Dedifferentiated amniotic fluid mesenchymal stem cell (primary cell): Measurements from ENCODE around the gene AP3M1.
A peak's percentile ranks its signal among the peaks of the same experiment; 100 is the strongest.
"Not testable (repeated sequence)": the region's sequence is repeated elsewhere in the genome, so short reads cannot be mapped to it uniquely, and the experiment has no call there.

ENCODE experiments used
- DNase-seq: peaks from one replicate; pipeline ENCODE4 v3.0.0-alpha.2; 2016; ENCODE audit errors: extremely low spot score

AP3M1 gene

DNA sequence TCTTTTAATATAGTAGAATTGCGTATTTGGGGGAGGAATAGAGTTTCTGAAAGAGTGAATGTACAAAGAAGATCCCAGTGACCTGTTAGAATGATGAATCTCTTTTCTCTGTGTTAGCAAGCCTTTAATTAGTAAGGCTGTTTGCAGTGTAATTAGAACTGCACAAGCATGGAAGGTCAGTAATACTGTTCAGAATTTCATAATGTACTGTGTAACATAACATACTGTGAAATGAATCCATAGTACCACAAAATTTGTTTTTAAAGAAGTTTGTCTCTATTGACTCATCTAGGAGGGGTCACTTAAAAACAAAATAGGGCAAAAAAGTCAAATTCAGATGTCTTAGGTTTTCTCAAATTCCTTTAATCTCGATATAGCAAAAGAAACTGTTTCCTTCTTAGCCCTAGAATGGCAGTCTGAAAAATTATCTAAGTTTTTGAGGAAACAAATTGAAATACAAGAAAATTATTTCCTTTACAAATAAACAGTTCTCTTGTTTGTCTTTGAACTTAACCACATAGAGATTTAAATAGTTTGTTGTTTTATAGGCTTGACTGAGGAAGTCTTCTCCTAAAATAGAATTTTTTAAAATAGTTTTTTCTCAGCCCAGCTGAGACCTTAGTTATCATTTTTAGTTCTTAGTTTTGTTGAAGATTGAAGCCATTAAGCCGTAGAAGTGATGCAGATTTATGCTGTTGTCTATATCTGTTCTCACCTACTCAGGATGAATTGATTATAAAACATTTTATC is 12.9 kb upstream of the AP3M1 start:
- no peak for DNase-seq

DNA sequence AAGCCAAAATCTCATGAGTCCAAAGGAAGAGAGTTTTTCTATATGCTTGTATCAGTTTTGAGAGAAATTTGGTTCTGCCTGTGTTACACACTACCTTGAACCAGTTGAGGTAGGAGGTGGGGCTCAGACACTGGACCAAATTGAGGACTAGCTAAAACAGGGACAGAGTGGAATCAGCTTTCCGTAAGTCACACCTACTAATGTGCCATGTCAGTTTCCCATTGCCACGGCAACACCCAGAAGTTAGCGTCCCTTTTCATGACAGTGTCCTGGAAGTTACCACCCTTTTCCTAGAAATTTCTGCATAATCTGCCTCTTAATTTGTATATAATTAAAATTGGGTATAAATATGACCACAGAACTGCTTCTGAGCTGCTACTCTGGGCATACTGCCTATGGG is 9.4 kb upstream of the AP3M1 start:
- DNase-seq: no peak

DNA sequence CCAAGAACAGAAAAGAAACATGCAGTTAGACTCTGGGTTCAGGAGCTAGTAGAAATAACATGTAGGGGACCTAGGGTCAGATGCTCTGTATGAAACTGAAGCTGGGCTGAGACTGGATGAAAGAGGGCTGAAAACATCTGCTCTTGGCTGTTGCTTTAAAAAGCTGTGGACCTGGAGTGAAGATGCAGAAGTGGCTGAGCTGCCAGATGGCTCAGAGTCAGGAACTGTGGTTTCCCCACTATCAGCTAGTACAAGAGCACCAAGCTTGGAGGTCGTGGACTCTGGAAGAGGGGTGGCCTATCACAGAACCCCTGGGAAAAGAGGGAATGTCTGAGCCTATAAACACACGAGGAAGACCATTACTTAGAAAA is 6.3 kb upstream of the AP3M1 start:
- no peak for DNase-seq

DNA sequence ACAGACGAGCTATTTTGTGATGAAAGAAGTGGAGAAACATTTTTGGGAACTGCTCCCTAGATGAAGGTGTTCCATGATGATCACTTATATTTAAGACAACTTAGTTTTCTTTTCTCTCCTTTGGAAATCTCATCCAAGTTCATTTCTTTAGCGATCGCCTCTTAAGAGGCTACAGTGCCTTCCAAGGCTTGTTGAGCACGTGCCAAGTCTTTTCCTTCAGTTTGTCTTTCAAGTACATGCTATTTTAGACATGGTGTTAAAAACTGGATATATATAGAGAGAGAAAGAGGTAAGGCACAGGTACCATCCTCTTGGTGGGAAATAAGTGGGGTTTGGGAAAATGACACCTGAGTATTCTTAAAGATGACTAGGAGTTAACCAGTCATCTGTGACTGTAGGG is 3.0 kb upstream of the AP3M1 start:
- DNase-seq: no peak

DNA sequence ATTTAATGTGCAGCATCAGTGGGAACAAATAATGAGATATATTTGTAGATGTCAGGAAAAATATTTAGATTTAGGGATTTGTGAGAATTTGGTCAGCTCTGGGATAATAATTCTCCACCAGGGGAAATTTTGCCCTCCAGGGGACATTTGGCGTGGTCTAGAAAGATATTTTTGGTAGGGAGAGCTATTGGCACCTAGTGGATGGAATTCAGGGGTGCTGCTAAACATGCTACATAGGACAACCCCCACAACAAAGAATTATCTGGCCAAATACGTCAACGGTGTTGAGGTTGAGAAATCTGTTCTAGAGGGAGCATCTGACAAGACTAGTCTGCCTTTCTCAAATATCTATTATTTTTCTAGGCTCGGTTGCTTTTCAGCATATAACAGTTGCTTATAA is 2.5 kb upstream of the AP3M1 start:
- no peak for DNase-seq

DNA sequence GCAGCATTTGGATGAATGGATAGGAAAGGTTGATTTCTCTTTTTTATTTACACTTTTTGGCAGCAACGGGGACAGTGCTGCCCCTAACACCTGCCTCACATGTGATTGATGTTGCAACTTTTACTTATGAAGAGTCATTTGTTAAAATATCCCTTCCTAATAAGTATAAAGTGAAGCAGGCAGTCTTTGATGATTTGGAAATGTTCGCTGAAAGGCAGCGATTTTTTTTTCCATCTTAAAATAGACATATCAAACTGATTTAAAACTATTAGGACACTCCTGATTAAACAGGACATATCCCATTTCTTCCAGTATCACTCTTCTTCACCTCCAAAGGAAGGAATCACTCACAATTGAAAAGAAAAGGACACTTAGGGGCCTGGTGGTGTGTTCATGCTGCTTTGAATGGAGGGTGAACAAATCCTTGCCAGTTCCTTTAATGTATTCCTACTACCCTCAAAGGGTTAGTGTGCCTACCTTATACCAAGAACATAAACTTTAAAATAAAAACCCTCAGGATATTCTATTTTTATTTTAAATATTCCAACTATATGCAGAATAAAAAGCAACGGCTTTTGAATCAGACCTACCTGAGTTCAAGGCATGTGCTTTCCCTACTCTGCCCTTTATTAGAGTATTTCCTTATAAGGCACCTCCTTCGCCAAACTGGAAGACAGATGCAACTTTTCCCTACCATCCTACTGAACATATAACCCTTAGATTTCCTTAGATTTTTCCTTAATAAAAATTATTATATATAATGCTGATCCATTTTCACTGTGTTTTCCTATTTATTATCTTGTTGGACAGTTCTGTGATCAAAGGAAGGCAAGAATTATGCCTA is 1.5 kb upstream of the AP3M1 start:
- DNase-seq: no peak

DNA sequence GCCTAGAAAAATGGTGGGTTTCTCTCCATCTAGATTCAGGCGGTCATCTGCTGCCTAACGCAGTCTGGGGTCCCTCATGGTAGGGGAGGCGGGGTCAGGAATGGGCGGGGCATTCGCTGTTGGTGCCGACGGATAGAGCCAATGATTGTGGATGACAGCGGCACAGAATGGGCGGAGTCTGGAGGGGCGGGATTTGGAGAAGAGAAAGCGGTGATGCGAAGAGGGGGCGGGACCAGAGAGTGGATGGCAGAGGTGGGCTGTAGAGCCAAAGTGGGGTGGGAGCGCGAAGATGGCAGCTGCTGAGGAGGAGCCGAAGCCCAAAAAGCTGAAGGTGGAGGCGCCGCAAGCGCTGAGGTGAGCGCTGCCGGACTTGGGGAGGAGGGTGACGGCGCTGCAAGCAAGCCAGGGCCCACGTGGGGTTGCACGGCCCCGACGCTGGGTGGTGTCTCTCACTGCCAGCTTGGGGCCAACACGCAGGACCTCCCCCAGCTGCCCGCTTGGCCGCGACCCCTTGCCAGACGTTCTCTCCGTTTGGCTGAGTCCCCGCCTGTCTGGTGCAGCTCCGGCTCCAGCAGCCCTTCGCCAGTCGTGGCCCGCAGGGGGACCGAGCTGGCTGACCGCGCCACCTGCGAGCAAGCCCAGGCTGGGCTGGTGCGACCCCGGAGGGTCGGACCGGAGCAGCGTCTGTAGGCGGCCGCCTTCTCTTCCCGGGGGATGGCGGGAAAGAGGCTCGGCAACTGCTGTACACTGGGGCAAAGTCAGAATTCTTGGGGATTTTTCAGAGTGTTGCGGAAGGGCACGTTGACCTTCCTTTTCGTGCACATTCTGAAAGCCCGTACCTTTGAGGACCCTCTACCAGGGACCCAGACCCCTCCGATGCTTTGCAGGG is 606 bp upstream of the AP3M1 start, which contains the start of gene ADK:
Gene ADK, plus strand, starts transcription at position 232 of the 889 bp plus-strand sequence. Its CDS starts 58 bp downstream, at position 290.
- peak; percentile 98 for DNase-seq

DNA sequence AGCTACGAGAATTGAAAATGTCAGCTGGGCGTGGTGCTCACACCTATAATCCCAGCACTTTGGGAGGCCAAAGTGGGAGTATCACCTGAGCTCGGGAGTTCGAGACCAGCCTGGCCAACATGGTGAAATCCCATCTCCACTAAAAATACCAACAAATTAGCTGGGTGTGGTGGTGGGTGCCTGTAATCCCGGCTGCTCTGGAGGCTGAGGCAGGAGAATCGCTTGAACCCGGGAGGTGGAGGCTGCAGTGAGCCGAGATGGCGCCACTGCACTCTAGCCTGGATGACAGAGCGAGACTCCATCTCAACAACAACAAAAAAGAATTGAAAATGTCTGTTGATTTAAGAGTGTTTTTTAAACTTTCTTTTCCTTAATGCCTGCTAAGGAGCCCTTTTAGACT is 3.6 kb downstream of the AP3M1 start:
- not testable (repeated sequence) for DNase-seq

DNA sequence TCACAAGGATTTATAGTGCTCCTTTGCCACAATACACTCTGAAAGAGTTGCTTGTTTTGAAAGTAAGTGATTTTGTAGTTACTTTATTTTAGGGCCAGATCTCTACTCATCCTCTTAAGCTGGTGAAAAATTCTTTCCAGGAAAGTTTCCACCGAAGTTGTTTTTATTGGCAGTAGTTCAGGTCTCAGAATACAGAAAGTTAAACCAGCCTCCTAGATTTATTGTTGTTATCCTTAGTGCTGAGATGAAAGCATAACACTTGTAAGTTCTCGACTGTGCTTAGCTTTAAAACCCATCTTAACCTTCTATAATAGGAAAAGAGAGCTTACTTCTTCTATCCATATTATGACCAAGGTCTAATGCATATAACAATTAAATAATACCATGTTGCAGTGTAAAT is 5.5 kb downstream of the AP3M1 start:
- DNase-seq: peak; percentile 89

DNA sequence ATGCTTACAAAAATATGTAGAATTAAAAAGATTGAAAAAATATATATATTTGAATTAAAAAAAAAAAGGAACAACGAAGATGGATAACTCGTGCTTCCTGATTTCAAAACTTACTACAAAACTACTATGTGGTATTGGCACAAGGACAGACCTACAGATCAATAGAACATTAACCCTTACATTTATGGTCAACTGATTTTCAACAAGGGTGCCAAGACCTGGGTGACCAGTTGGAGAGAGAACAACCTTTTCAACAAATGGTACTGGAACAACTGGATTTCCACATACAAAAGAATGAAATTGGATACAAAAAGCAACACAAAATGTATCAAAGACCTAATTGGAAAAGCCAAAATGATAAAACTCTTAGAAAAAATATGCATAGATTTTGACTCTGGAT is 10.1 kb downstream of the AP3M1 start:
- DNase-seq: no peak

DNA sequence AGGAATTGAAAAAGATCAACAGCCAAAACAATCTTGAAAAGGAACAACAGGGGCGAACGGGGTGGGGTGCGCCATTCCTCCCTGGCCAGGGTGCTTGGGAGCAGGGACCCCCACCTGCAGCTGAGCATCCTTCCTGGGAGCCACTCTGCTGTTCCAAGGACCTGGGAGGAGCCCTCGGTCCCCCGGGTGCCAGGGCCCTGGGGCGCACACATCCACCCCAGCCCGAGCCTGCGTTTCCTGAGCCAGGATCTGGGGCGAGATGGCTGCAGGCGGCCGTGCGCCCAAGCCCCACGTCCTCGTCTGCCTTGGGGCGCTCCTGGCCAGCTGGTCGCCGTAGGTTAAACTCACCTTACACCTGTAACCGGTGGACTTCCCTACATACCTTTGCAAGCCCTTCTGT is 10.6 kb downstream of the AP3M1 start:
- no peak for DNase-seq

DNA sequence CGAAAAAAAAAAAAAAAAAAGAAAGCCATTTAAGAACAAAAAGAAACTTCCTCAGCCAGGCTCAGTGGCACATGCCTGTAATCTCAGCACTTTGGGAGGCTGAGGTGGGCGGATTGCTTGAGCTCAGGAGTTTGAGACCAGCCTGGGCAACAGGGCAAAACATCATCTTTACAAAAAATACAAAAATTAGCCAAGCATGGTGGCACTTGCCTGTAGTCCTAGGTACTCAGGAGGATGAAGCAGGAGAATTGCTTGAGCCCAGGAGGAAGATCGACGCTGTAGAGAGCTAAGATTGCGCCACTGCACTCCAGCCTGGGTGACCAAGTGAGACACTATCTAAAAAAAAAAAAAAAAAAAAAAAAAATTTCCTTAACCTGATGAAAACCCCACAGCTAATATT is 12.0 kb downstream of the AP3M1 start:
- not testable (repeated sequence) for DNase-seq

DNA sequence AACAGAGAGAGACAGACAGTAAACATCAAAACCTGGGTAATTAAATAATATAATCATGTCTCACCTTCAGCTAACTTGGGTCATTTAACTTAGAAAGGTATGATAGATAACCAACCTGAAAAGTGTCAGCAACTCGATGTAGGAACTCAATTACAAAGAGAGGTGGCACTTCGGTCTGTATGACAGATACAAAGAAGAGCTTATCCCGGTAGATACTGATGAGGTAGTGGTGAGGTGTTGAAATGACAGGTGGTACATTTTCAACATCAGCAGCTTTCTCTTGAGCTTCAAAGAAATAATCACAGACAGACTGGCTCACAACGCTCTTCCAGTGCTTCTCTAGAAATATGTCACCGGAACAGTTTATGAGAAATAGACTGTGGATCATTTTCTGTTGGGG is 12.6 kb downstream of the AP3M1 start:
- no peak for DNase-seq

DNA sequence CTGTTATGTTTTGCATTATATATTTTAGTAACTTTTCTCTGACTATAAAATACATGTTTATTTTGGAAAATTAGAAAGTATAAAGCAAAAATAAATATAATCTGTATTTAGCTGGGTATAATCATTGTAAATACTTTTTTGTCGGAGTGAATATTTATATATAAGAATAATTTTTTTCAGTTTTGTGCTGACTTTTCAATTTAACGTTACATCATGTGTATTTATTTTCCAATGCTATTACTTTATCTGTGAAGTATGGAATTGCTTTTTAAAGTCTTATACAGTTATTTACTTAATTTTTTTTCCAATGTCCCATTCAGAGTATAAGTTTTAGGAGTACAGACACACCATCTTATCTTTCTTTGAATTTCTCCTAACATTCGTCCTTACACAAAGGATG is 15.2 kb downstream of the AP3M1 start:
- DNase-seq: no peak

DNA sequence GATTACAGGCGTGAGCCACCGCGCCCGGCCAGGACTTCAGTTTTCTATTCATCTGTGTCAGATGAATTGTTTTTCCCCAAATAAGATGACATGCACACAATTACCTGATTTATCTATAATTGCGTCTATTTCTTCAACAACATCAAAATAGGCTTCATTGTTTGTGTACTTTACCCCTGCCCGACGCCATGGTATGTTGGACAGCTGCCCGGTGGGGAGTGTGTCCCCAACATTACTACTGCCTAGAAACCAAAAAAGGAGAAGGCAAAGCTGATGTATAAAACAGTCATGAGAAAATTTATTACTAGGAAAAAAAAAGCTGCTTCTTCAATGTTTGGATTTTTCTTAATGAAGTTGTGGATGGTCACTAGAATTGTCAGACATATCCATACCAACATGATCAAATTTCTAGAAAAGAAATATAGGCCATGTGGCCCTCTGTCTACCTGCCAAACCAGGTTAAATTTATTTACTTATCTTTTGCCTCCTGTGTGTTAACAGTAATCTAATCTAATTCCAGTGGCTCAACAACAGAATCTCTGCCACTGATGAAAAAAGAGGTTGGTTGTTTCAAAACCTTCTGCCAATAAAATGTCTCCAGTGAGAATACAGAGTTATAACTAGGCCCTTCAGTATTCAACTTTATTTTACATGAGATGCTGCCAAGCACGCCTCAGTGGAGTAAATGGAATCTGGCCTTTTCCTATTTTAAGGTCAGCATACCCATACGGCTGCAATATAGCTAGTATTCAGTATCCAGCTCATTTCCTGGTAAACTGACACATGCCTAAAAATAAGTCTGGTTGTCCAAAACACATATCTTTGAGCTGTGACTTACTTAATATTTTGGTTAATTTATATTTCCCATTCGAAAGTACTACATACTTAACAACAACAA is 16.5 kb downstream of the AP3M1 start:
- no peak for DNase-seq

DNA sequence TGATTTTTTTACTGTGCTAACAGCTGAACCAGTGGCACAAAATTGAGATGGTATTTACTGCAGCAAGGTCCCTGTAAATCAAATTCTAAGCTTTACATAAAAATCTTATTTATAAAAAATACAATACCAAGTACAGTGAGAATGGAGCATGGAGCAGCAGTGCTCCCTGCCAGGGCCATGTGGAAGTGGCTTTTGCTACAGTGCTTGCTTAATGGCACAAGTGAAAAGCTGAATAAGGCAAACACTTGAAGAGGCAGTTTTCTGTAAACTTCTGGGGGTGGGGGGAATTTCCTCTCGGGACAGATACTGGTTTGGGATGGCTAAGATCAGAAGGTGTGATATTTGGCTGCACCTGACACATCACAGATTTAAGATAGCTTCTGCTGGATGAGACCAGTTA is 27.5 kb downstream of the AP3M1 start:
- no peak for DNase-seq

DNA sequence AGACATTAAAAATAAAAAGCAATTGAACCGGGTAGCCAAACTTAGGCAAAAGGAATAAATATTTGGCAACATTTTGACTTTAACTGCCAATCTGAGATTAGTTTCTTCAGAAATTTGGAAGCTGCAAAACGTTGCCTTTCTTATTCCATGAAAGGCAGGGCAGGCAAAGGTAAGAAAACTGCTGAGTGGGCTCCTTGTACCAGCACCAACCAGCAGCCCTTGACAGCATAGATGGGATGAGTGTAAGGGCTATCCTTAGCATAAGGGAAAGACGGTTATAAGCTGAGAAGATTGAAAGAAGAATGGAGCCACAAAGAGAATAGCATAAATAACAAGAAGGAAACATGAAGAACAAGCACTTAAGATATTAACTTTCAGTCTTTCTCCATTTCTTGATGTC is 28.6 kb downstream of the AP3M1 start:
- no peak for DNase-seq

DNA sequence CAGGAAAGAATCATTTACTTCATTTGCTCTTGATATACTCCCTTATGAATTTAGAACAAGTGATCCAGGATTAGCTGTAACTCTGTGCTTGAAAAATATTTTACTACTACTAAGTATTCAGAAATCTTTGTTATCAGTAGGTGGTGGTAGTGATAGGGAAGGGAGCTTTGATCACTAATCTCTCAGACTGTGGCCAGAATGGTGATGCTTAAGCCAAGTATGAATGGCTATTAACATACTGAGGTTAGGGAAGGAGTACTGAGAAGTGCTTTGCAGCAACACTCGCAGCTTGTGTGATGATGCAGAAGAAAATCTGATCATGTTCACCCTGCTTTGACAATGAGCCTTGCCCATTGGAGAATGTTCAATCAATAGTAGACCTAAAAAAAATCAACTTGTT is 29.3 kb downstream of the AP3M1 start:
- no peak for DNase-seq

DNA sequence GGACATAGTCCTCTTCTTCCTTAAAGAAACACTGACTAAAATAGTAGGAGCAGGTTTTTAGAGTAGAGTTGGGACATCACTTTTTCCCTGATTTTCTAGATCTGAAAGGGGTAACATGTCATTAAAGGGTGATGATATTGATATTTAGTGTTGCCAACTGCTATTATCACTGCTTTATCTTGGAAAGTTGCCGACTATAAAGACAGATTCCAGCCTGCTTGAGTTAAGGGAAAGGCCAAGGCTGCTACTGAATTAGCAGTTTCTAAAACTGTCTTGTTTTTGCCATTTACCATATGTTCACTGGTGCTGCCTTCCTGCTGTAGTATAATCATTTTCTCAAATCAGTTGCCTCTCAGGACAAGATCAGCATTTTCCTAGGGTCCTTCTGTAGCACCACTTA is 29.7 kb downstream of the AP3M1 start:
- DNase-seq: no peak

DNA sequence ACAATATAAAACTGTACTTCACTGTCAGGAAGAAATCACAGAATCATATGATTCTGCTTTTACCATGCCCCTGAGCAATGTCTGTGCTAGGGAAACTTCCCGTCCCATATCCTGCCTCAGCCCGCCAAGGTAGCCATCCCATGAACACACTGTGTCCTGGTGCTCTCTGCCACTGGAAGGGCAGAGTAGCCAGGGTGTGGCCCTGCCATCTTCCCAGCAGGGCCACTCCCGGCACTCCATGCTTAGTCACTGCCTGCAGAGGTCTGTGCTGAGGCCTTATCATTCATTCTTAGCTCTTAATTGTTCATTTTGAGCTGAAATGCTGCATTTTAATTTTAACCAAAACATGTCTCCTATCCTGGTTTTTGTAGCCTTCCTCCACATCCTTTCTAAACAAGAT is 31.8 kb downstream of the AP3M1 start:
- no peak for DNase-seq

DNA sequence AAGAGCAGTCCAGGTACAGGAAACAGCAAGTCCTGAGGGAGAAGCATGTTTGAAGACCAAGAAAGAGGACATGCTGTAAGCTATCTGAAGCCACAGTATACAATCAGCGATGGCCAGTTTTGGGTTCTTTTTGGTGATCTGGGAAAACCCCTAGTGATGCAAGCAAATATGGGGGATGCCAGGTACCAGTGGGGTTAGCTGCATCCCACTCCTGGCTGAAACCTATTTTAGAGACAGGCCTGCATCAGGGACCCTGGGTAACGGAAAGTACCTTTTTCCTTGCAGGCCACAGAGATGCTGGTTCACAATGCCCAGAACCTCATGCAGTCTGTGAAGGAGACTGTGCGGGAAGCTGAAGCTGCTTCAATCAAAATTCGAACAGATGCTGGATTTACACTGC is 32.9 kb downstream of the AP3M1 start:
- no peak for DNase-seq
